ENCODE data around the gene ZNF878. TPM values are rescaled to one million over a fixed set of nuclear protein-coding genes. Genes with fewer than 3 reads are reported as not detected.
"Not testable (repeated sequence)": the region's sequence is repeated elsewhere in the genome, so short reads cannot be mapped to it uniquely, and the experiment has no call there.

ZNF878 gene
- polyA plus RNA-seq (ENCODE audit: low read depth in 6 of 6): under 1 TPM in 2 of 6 donors, not detected in 4; 0.14 to 0.27 TPM

DNA sequence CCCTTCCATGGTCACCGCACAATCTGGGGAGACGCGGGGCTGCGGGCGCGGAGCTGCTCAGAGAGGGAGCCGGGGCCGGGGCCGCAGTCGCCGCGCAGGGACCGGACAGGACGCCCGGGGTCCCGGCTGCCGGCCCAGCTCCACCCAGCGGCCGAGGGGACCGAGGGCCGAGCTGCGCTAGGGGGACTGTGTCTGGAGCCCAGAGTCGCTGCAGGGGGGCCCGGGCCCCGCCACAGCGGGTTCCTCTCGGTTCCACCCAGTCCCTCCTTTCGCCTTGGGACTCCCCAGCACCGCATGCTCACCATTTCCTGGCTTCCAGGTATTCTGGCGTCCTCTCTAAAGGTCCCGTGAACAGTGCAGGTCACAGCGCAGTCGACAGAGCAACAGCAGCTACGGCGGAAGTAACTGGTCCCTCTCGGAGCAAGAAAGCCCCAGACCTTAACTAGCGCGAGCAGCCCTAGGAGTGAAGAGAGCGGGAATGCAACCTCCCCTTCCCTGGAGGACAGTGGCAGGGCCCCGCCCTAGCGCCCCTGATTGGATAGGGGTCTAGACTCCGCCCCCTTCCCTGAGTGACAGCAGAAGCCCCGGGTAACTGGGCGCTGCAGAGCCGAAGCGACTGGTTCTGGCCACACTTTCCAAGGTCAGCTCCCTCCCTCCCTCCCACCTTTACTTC is at the start of gene ZNF878:
ZNF878 (minus strand) TSS at position 465 of the 673 bp plus-strand sequence; CDS start at position 305, 160 bp downstream.
- peak within 1 kb of the TSS in 3 of 6 donors; percentile 42 to 88 (median 76) for H3K27ac Mint-ChIP-seq
- peaks cover 14 to 18% (median 16%) of the 10 kb centered on the region in 3 donors for H3K4me1 Mint-ChIP-seq
- DNase-seq (peak; percentile 43), ATAC-seq (ENCODE audit: low read depth in 2 of 2) (peak; percentile 77 to 82)
- peak within 1 kb of the TSS; percentile 78 to 96 (median 94) for H3K4me3 Mint-ChIP-seq
- H3K36me3 Mint-ChIP-seq: no peaks in the 10 kb centered on the region
- H3K9me3 Mint-ChIP-seq: no peaks in the 10 kb centered on the region
- peaks cover 0 to 14% (median 8%) of the 10 kb centered on the region in 3 donors for H3K27me3 Mint-ChIP-seq

DNA sequence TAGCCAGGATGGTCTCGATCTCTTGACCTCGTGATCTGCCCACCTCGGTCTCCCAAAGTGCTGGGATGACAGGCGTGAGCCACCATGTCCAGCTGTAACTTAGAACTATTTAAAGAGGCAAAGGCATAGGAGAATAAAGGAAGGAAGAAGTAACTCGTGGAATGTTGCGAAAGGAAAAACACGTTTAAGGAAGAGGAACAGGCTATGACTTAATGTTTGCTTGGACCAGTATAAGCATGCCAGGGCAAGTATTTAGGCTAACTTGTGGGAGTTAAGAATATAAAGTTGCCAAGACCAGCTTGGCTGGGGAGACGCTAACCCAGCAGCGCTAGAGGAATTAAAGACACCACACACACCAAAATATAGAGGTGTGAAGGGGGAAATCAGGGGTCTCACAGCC is 45.3 kb upstream of the ZNF878 start:
- DNase-seq: no peak
- H3K27me3 Mint-ChIP-seq: peaks cover 0 to 5% (median 0%) of the 10 kb centered on the region in 3 donors
- no peak for ATAC-seq (ENCODE audit: low read depth in 2 of 2)
- peaks cover 0 to 9% (median 2%) of the 10 kb centered on the region in 7 donors for H3K9me3 Mint-ChIP-seq
- peaks cover 0 to 8% of the 10 kb centered on the region in 2 donors for H3K36me3 Mint-ChIP-seq
- peaks cover 3 to 6% (median 4%) of the 10 kb centered on the region in 3 donors for H3K4me1 Mint-ChIP-seq
- H3K27ac Mint-ChIP-seq: no peak overlapping the region
- H3K4me3 Mint-ChIP-seq: no peak overlapping the region

DNA sequence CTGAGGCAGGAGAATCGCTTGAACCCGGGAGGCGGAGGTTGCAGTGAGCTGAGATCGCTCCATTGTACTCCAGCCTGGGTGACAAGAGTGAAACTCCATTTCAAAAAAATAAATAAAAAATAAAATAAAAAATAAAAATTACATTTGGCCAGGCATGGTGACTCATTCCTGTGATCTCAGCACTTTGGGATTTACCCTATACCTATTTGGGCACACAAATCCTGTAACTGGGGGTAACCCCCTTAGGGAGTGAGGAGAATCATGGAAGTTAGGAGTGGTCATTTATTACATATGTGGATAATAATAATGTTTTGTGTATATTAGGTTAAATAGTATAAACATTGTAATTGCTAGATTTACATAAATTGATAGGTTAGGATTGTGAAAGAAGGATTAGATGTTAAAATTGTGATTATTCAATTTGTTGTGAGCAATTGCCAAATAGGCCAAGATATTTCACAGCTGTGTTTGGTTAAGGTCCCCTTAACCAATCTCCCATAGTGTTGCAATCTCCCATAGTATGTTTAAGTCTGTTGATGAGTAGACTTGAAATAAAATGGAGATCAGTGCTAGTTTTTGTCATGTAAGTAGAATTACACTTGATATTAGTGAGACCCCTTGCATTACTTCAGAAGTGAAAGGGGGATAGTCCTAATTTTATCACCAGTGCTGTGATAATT is 42.5 kb upstream of the ZNF878 start:
- Mint-ChIP-seq H3K9me3 (peaks cover 0 to 9% (median 2%) of the 10 kb centered on the region in 7 donors), H3K36me3 (peaks cover 0 to 8% of the 10 kb centered on the region in 2 donors), H3K27me3 (peaks cover 0 to 5% (median 0%) of the 10 kb centered on the region in 3 donors), H3K4me3 (no peak overlapping the region), H3K27ac (no peak overlapping the region), H3K4me1 (peaks cover 10 to 22% (median 18%) of the 10 kb centered on the region in 3 donors)
- DNase-seq (no peak), ATAC-seq (ENCODE audit: low read depth in 2 of 2) (no peak)

DNA sequence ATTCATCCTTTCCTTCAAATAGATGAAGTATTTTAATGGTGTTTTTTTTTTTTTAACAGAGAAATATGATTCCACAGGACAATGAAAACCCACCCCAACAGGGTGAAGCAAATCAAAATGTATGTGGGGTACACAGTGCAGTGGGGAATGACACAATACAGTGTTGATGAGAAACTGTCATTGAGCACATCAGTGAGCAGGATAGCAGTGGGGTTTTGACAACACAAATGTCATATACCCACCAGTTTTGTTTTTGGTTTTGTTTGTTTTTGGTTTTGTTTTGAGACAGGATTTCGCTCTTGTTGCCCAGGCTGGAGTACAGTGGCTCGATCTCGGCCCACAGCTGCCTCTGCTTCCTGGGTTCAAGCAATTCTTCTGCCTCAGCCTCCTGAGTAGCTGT is 41.0 kb upstream of the ZNF878 start:
- DNase-seq (no peak), ATAC-seq (ENCODE audit: low read depth in 2 of 2) (no peak)
- Mint-ChIP-seq H3K27me3 (peaks cover 0 to 5% (median 0%) of the 10 kb centered on the region in 3 donors), H3K4me1 (peaks cover 10 to 22% (median 18%) of the 10 kb centered on the region in 3 donors), H3K4me3 (peak overlapping the region in 5 of 8 donors; percentile 51 to 87 (median 82)), H3K27ac (peak overlapping the region in 1 of 6 donors; percentile 84), H3K36me3 (peaks cover 0 to 8% of the 10 kb centered on the region in 2 donors), H3K9me3 (peaks cover 0 to 6% (median 2%) of the 10 kb centered on the region in 7 donors)

DNA sequence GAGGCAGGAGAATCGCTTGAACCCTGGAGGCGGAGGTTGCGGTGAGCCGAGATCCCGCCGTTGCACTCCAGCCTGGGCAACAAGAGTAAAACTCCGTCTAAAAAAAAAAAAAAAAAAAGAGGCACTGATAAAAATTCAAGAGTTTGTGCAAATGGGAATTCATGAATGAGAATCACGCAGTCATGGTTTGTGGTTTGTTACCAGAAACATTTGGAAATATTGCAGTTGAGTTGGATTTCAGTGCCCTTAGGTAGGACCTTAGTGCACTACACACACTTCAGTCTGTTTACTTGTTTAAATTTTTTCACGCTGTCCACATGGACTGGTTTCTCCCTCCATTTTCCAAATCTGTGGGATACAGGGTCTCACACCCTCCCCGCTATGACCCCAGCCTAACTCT is 40.2 kb upstream of the ZNF878 start:
- peaks cover 10 to 22% (median 18%) of the 10 kb centered on the region in 3 donors for H3K4me1 Mint-ChIP-seq
- H3K27ac Mint-ChIP-seq: peak overlapping the region in 2 of 6 donors; percentile 84 to 94
- peaks cover 0 to 3% (median 0%) of the 10 kb centered on the region in 7 donors for H3K9me3 Mint-ChIP-seq
- peak overlapping the region; percentile 82 to 93 (median 86) for H3K4me3 Mint-ChIP-seq
- peaks cover 0 to 5% (median 0%) of the 10 kb centered on the region in 3 donors for H3K27me3 Mint-ChIP-seq
- DNase-seq (no peak), ATAC-seq (ENCODE audit: low read depth in 2 of 2) (no peak)
- H3K36me3 Mint-ChIP-seq: peaks cover 0 to 4% of the 10 kb centered on the region in 2 donors

DNA sequence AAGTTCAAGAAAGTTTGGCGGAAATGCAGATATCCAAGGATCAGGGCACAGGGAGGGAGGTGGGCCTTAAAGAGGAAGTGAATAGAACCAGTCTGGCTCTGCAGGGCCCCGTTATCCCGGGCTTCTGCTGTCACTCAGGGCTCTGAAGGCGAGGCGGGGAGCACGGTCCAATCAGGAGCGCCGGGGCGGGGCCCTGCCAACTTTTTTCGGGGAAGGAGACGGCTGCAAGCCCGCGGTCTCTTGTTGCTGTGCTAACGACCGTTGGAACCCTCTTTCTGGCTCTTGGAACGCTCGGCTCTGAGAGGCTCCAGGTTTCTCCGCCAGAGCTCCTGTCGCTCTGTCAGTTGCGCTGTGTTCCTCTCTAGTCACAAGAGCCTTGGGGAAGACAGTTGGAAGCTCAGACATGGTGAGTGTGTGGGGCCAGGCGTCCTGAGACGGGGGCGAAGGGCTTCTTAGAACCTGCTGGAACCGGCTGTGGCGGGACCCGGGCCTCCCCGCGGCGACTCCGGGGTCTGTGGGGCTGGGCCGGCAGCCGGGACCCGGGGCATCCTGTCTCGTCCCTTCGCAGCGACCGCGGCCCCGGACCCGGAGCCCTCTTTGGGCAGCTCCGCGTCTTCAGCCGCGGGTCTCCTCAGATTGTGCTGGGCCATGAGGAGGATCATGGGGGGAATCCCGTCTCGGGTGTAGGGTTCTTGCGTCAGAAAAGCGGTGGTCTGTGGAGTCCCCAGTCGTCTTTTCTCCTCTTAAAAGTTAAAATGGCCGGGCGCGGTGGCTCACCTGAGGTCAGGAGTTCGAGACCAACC is 39.5 kb upstream of the ZNF878 start:
- Mint-ChIP-seq H3K27ac (peak overlapping the region; percentile 37 to 94 (median 74)), H3K4me3 (peak overlapping the region; percentile 82 to 93 (median 88)), H3K4me1 (peaks cover 10 to 22% (median 18%) of the 10 kb centered on the region in 3 donors), H3K36me3 (no peaks in the 10 kb centered on the region), H3K27me3 (peaks cover 0 to 5% (median 0%) of the 10 kb centered on the region in 3 donors), H3K9me3 (peaks cover 0 to 4% (median 0%) of the 10 kb centered on the region in 7 donors)
- DNase-seq: peak; percentile 36
- ATAC-seq (ENCODE audit: low read depth in 2 of 2): peak; percentile 82 to 83

DNA sequence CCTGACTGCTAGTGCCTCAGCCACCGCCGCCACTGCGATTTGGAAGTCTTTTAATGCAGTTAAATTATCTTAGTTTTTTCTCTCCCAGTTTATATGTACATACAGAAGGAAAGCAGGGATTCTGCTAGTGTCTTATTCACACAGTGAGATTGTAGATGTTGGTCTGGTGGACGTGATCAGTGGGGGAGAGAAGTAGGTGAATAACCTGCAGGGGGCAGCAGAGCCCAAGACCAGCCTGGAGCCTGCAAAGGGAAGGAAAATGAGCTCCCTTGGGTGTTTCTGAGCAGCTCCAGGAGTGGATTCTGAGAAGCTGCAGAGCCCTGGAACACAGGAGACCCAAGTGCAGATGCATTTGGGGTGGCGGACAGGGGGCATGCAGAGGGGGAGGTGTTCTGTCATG is 38.0 kb upstream of the ZNF878 start:
- DNase-seq: peak; percentile 36
- Mint-ChIP-seq H3K4me1 (peaks cover 10 to 22% (median 18%) of the 10 kb centered on the region in 3 donors), H3K36me3 (no peaks in the 10 kb centered on the region), H3K4me3 (peak overlapping the region in 7 of 8 donors; percentile 31 to 93 (median 46)), H3K27me3 (peaks cover 0 to 5% (median 0%) of the 10 kb centered on the region in 3 donors), H3K27ac (no peak overlapping the region), H3K9me3 (peaks cover 0 to 4% (median 0%) of the 10 kb centered on the region in 7 donors)
- peak in 1 of 2 donors; percentile 37 for ATAC-seq (ENCODE audit: low read depth in 2 of 2)

DNA sequence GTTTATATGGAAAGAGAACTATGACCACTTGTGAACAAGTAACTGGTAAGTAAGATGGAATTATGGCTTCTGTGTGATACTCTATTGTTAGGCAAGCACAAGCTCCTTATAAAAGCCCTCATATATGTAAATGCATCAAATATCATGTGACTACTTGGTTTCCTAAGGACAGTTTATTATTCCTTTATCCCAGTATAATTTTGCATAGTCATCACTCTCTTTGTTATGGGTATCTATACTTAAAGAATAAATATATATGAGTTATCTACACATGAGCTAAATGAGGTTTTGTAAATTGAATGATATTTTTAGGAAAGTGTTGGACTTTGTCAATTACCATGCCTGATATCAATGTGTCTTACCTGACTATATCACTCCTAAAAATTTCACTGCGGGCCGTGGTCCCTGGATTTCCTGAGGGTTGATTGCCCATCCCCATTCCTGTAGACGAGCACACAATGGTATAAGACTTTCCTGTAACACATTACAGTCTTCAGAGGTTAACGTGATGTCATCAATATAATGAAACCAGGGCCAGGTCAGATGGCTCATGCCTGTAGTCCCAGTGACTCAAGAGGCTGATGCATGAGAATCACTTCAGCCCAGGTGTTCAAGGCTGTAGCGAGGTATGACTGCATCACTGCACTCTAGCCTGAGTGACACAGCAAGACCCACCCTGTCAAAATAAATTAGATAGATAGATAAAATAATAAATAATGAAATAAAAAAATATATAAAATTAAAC is 32.5 kb upstream of the ZNF878 start:
- Mint-ChIP-seq H3K27ac (no peak overlapping the region), H3K4me3 (no peak overlapping the region), H3K4me1 (peaks cover 0 to 6% (median 0%) of the 10 kb centered on the region in 3 donors), H3K9me3 (peaks cover 0 to 26% (median 17%) of the 10 kb centered on the region in 7 donors), H3K27me3 (no peaks in the 10 kb centered on the region), H3K36me3 (peaks cover 0 to 4% of the 10 kb centered on the region in 2 donors)
- ATAC-seq (ENCODE audit: low read depth in 2 of 2) (no peak), DNase-seq (no peak)

DNA sequence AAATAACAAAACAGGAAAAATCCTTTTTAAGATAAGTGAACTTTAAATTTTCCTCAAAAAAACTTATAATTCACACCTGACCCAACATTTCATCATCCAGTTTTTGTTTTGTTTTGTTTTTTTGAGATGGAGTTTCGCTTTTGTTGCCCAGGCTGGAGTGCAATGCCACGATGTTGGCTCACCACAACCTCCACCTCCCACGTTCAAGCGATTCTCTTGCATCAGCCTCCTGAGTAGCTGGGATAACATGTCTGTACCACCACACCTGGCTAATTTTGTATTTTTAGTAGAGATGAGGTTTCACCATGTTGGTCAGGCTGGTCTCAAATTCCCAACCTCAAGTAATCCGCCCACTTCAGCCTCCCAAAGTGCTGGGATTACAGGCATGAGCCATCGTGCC is 30.6 kb upstream of the ZNF878 start:
- Mint-ChIP-seq H3K4me1 (peaks cover 0 to 10% (median 0%) of the 10 kb centered on the region in 3 donors), H3K9me3 (peaks cover 0 to 45% (median 31%) of the 10 kb centered on the region in 7 donors)
- not testable (repeated sequence) for H3K36me3 Mint-ChIP-seq; ATAC-seq (ENCODE audit: low read depth in 2 of 2); H3K27ac Mint-ChIP-seq; H3K4me3 Mint-ChIP-seq; H3K27me3 Mint-ChIP-seq; DNase-seq

DNA sequence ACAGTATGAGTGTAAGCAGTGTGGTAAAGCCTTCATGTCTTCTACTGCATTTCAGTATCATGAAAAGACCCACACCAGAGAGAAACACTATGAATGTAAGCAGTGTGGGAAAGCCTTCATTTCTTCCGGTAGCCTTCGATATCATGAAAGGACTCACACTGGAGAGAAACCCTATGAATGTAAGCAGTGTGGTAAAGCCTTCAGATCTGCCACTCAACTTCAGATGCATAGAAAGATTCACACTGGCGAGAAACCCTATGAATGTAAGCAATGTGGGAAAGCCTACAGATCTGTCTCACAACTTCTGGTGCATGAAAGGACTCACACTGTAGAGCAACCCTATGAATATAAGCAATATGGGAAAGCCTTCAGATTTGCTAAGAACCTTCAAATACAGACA is 24.6 kb upstream of the ZNF878 start:
- peaks cover 37 to 40% of the 10 kb centered on the region in 2 donors for H3K36me3 Mint-ChIP-seq
- no peak overlapping the region for H3K27ac Mint-ChIP-seq
- ATAC-seq (ENCODE audit: low read depth in 2 of 2) (no peak), DNase-seq (no peak)
- peaks cover 0 to 88% (median 79%) of the 10 kb centered on the region in 7 donors for H3K9me3 Mint-ChIP-seq
- H3K4me3 Mint-ChIP-seq: peak overlapping the region in 1 of 8 donors; percentile 30
- H3K4me1 Mint-ChIP-seq: peaks cover 0 to 10% (median 0%) of the 10 kb centered on the region in 3 donors
- no peaks in the 10 kb centered on the region for H3K27me3 Mint-ChIP-seq

DNA sequence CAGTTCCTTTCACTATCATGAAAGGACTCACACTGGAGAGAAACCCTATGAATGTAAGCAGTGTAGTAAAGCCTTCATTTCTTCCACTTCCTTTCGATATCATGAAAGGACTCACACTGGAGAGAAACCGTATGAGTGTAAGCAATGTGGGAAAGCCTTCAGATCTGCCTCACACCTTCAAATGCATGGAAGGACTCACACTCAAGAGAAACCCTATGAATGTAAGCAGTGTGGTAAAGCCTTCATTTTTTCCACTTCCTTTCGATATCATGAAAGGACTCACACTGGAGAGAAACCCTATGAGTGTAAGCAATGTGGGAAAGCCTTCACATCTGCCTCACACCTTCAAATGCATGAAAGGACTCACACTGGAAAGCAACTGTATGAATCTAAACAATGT is 23.6 kb upstream of the ZNF878 start:
- not testable (repeated sequence) for ATAC-seq (ENCODE audit: low read depth in 2 of 2); DNase-seq; H3K27me3 Mint-ChIP-seq; H3K27ac Mint-ChIP-seq
- Mint-ChIP-seq H3K4me1 (peaks cover 0 to 10% (median 0%) of the 10 kb centered on the region in 3 donors), H3K9me3 (peaks cover 0 to 91% (median 76%) of the 10 kb centered on the region in 7 donors), H3K4me3 (peak overlapping the region in 1 of 8 donors; percentile 20), H3K36me3 (peaks cover 37 to 40% of the 10 kb centered on the region in 2 donors)

DNA sequence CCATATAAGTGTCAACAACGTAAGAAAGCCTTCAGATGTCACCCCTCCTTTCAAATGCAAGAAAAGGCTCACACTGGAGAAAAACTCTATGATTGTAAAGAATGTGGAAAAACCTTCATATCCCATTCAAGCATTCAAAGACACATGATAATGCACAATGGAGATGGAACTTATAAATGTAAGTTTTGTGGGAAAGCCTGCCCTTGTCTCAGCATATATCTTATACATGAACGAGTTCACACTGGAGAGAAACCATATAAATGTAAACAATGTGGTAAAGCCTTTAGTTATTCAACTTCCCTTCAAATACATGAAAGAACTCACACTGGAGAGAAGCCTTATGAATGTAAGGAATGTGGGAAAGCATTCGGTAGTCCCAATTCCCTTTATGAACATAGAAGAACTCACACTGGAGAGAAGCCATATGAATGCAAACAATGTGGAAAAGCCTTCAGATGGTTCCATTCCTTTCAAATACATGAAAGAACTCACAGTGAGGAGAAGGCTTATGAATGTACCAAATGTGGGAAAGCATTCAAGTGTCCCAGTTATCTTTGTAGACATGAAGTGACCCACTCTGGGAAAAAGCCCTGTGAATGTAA is 22.9 kb upstream of the ZNF878 start:
- H3K4me3 Mint-ChIP-seq: no peak overlapping the region
- DNase-seq: no peak
- H3K27ac Mint-ChIP-seq: no peak overlapping the region
- peaks cover 6 to 92% (median 76%) of the 10 kb centered on the region in 7 donors for H3K9me3 Mint-ChIP-seq
- H3K27me3 Mint-ChIP-seq: no peaks in the 10 kb centered on the region
- H3K4me1 Mint-ChIP-seq: peaks cover 0 to 7% (median 0%) of the 10 kb centered on the region in 3 donors
- no peak for ATAC-seq (ENCODE audit: low read depth in 2 of 2)
- peaks cover 40 to 47% of the 10 kb centered on the region in 2 donors for H3K36me3 Mint-ChIP-seq
